ENCODE measurements around the gene HSBP1.

DNA sequence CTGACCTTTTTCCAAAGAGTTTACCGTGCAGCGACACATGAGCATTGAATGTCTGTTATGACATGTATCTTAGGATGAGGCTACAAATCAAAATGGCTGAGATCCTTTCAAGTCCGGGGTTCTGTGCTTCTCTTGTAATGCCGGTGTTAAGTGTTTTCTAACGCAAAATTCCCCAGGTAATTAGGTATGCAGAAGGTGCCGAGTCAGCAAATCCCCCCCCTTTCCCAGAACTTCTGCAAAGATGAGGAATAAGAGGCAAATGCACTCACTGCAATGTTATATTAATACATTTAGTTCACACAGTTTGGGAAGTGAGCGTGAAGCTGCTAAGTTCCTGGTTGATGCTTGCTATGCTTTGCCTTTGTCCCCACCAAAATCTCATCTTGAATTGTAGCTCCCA lies 54.9 kb downstream of the HSBP1 start:
- TF ChIP-seq, protein P1, sequence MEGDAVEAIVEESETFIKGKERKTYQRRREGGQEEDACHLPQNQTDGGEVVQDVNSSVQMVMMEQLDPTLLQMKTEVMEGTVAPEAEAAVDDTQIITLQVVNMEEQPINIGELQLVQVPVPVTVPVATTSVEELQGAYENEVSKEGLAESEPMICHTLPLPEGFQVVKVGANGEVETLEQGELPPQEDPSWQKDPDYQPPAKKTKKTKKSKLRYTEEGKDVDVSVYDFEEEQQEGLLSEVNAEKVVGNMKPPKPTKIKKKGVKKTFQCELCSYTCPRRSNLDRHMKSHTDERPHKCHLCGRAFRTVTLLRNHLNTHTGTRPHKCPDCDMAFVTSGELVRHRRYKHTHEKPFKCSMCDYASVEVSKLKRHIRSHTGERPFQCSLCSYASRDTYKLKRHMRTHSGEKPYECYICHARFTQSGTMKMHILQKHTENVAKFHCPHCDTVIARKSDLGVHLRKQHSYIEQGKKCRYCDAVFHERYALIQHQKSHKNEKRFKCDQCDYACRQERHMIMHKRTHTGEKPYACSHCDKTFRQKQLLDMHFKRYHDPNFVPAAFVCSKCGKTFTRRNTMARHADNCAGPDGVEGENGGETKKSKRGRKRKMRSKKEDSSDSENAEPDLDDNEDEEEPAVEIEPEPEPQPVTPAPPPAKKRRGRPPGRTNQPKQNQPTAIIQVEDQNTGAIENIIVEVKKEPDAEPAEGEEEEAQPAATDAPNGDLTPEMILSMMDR (IDR thresholded peaks at IDR 0.05 in 4 of 5, conservative IDR thresholded peaks at IDR 0.05 in 1 of 5): no peak
- TF ChIP-seq POLR2A (IDR thresholded peaks at IDR 0.05): no peak

Data from gastrocnemius medialis (tissue), 4 donors.